COLO829 (cell line): ENCODE results near the gene CDCA8.
"Not testable (repeated sequence)": the region's sequence is repeated elsewhere in the genome, so short reads cannot be mapped to it uniquely, and the experiment has no call there.

ENCODE experiments used
- DNase-seq: peaks from one replicate; pipeline ENCODE4 v3.0.0; 2012; ENCODE audit warnings: low spot score

Gene CDCA8

DNA sequence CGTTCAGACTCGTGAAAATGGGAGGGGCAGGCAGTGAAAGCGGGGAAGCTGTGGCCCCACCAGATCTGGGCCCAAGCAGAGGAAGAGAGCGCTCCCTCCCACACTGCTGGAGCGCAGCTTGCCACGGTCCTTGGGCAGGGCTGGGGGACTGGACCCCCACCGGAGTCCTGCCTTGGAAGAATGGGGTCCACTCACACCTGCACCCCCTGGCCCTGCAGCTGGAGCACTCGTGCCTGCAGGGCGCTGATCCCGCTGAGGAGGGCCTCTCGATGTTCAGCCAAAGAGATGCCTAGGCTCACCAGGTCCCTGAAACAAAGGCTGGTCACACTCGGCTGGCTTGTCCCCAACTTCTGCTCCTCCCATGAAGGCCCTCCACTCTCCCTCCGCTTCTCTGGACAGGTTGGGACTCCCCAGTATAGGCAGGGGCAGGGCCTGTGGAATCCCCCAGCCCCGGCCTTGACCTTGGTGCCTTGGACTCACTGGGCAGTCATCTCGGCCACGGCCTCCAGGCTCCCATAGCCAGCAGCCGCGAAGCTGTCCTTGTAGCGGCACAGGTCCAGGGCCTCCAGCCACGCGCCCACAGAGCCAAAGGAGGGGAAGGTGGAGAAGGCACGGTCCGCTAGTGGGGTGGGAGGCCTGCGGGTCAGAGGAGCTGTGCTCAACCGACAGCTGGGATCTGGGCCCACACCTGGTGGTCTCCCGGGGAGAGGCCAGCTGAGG lies 26.0 kb downstream of the CDCA8 start:
- DNase-seq = no peak

DNA sequence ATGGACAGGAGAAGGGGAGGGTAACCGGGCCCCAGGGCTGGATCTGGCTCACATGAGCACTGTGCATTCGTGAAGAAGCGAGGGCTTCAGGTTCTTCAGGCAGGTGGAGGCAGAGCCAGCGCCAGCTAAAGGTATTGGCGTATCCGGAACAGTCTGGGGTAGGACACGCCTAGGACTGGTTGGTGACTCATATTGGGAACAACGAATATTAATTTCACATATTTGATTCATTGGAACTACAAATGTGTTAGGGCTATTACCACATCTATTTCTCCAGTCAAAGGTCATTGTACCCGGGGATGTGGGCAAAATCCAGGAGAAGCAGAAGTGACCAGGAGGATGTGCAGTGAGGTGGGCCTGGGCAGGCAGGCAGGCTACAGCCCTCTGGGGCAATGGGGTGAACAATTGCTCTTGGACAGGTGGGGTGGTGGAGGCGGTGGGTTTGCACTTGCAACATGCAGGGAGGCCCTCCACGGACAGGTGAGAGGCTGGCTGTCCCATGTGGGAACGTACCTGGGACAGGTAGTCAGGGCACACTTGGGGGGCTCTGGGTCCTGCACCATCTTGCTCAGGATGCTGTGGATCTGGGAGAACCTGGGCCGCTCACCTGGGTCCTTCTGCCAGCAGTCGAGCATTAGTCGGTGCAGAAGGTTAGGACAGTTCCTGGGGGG lies 26.7 kb downstream of the CDCA8 start:
- DNase-seq = no peak

DNA sequence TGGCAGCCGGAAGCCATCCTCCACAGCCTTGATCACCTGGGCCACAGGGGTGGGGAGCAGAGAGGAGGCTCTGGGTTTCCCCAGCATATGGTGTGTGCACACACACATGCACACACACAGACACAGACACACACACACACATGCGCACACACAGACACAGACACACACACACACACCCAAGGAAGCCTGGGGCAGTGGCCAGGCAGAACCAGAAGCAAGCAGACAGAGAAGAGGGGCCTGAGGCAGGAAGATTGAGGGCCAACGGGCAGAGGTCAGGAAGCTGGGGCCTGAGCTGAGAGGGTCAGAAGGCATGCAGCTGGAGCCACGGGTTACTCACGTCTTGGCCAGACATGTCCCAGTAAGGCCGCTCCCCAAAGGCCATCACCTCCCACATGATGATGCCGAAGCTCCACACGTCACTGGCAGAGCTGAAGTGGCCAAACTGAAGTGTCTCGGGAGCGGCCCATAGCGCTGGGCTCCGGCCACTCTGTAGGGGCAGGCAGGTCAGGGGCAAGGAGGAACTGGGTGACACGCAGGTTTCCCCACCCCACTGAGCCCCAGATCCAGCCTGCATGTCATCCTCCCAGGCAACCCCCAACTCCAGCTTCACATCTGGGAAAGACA lies 27.4 kb downstream of the CDCA8 start:
- no peak for DNase-seq

DNA sequence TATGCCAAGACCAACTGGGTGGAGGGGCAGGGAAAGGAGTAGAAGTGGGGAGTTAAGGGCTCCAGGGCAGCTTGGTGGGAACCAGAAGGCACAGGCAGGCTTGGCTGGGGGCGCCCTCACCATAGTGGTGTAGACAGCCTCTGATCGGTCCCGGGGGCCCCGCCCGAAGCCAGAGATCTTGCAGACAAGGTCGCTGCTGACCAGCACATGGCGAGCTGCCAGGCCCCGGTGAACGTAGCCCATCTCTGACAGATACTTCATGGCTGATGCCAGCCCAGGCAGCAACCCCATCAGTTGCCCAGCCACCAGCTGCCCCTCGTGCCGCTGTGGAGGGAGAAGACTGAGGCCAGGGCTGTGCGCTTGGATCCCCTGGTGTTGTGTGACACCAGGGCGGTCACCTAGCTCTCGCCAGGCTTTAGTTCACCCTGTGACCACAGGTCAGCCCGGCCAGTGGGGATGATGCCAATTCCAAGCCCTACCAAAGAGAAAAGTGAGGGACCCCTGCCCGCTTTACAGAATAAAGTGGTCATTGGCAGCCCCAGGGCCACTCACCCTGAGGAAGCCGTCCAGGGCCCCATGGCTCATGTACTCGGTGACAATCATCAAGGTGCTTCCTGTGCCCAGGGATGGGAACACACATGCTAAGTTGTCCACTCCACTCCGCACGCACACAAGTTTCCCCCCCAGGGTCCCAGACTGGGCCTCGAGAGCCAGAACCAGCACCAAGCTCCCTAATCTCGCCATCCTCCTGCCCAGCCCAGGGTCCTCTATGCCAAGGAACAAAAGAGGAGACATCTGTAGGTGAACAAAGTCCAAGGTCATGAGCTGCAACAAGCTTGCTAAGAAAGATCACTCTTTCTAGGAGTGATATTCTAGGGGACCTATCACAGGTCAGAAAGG lies 28.2 kb downstream of the CDCA8 start:
- no peak for DNase-seq

DNA sequence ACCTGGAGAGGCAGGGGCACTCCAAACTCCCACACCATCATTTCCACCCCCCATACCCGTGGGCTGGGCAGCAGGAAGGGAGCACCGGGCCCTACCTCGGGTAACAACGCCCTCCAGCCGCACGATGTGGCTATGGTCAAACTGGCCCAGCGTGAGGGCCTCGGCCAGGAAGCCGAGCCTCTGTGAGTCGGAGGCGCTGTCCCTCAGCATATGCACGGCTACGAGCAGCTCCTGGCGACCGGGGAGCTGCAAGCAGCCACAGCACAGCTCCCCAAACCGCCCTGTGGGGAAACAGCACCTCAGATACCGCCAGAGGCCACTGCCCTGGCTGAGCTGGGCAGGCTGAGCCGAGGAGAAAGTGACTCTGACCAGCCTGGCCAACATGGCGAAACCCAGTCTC lies 29.2 kb downstream of the CDCA8 start:
- no peak for DNase-seq

DNA sequence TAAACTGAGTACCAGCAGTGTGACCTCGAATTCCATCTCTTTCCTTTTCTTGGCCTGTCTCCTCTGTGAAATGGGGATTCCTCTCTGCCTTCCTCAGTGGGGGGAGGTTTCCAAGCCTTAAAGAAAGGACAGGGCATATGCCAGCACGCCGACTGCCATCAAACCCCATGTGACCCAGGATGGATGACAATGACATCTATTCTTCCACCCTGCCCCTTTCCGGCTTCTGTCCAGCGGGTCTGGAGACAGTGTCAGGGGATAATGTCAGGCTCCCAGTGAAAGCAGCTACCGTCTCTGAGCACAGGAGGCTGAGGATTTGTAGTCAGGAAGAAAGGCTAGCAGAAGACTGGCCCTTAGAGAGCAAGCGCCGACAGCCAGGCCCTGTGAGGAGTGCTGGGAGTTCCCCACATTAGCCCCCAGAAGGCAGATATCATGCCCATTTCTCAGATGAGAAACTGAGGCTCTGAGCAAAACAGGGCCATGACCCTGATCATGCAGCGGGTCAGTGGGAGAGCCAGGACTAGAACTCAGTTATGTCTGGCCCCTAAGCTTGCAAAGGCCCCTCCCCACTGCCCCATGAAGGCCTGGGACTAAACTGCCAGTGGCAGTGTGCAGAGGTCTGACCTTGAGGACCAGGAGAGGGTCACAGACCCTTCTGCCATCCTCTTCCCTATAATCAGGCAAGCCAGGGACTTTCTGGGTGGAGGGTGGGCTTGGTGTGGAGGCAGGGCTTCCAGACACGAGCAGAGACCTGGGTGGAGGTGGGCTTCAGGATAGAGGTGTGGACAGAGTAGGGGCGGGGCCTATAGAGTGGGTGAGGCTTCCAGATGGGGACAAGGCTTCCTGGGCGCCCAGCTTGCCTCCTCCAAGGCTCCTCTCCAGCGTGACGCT lies 30.1 kb downstream of the CDCA8 start:
- DNase-seq = no peak

DNA sequence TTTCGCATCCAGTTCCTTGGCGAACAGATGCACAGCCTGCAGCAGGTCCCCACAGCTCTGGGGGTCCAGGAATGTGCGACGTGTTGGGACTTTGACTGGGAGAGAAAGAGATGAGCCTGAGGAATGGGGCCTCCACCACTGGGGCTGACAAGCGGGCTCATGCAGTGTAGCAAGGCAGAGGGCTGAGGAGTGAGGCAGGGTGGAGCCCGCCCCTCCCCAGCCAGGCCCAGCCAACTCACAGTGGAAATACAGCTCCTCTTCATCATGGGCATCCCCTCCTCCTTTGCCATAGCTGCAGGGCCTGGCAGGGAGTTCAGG lies 30.7 kb downstream of the CDCA8 start:
- no peak for DNase-seq

DNA sequence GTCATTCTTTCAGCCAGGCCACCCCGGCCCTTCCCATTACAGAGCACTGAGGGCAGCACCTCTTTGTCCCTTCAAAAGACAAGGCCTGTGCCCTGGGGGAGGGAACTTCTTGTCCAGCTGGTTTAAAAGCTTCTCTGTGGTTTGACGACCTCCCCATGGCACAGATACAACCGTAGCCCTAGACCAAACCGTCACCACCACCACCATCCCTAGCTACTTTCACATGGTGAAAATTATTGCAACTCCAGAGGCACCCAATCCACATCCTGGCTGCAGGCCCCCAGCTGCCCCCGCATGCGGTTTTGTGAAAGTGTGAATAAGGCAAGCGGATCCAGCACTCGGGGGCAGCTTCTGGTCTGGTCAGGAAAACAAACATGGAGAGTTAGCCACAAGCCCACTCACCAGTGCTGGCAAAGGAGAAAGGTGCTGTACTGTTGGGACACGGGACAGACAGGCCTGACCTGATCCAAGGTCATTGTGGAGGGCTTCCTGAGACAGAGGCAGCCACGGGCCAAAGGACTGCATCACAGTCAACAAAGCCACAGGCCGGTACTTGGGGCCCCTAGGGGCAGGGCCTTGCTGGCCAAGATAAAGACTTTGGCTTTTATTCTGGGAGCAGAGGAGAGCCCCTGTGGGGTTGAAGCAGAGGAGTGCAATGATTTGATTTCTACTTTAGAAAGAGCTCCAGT lies 31.2 kb downstream of the CDCA8 start:
- DNase-seq = no peak

DNA sequence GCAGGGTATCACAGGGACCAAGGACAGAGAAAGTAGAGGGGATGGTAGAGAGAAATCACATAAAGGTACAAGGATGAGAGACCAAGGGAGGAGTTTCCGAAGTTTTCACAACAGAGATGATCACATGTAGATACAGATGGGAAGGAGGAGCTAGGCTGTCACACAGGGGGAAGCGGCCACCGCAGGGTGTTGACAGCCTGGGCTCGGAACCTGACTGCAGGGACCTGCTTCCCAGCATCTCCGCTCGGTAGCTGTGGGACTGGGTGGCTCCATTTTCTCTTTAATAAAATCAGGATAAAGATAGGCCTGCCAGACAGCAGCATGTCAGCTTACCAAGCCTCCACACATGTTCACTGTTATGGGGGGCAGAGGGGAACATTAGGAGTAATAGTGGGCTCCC lies 32.3 kb downstream of the CDCA8 start:
- DNase-seq = no peak

DNA sequence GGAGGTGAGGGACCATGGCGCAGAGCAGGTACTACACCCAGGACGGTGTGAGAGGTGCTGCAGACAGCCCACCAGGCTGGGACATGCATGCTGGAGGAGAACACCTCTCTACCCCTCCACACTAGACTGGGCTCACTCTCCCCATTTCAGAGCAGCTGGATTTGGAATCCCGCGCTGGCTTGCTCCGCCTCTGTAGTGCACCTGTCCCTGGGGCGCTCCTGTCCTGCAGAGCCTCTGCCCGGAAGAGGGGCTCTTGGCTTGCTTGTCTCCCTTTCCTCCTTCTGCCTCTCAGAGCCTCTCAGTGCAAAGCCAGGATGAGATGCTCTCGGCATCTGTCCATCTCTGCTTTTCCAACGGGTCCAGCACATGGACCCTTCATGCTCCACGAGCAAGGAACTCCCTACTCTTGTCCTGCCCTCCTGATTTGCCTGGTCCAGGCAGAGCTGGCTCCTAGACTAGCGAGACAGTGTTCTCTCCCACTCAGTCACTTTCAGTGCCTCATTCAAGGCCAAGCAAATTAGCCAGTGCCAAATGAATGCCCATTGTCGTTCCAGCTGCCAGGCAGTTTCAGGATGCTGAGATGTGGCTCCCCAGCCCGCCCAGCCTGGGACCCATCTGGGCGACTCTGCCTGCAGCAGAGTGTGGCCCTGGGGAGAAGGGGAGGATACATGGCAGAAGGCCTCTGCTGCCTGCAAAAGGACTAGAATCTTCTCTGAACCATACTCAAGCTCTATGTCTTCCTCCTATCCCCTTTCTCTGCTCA lies 33.7 kb downstream of the CDCA8 start:
- DNase-seq = no peak

DNA sequence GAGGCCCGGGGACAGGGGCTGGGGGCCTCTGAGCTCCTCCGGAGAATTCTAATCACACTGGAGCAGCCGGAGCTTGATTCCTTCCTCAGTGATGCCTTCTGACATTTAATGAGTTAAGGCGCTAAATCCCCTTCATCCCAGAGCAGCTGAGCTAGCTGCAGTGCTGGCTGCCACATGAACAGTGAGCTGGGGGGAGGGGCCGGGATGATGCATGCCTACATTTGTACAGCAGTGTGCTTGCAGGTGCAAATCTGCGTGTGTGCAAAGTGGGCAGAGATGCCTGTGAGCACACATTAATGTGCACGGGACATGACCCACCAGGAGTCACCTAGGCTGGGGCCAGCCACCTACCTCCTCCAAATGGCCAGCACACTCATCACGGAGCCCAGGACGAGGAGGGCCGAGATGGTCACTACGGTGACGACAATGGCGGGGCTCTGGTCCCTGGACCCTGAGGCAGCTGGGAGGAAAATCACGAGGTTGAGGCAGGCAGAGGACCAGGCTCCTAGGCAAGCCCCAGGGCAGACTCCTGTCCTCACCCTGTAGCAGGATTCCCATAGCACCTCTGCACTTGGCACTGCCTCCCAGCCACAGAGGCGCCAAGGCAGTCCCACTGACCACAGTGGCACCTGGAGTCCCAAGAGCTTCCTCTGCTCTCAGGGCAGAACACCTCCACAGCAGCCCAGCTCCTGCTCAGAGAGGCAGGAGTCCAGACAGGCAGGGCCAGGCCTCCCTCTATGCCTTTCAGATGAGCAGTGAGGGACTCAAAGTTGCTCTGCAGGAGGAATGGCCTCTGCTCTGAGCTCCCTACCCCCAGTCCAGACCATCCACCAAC lies 34.7 kb downstream of the CDCA8 start:
- DNase-seq = no peak

DNA sequence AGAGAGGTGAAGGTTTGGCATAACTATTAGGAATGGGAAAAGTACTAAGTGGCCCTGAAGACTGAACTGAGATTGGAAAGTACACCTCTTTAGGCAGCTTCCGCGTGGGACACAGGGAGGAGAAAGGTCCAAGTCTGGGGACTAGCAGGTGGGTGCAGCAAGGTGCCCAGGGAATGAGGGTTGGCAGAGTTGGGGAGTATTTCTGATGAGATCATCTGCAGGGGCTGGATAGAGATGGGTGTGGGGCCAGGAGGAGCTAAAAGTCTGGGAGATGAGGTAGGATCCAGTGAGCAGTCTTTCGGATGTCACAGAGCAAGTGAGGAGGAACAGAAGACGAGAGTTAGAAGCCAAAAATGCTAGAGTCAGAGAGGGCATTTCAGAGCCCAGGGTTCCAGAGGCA lies 36.1 kb downstream of the CDCA8 start:
- DNase-seq = no peak

DNA sequence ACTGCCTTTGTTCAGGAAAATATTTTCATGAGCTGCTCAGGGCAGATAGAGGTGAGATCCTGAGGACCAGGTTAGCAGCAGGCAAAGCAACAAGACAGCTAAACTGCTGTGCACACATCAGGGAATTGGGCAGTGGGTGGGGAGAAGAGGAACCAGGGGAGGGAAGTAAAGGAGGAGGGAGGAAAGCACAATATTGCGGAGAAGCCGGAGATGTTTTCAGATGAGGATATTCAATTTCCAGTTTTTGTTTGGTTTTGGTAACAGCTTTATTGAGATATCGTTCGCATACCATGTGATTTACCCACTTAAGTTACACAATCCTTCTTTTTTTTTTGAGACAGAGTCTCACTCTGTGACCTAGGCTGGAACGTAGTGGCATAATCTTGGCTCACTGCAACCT lies 38.1 kb downstream of the CDCA8 start:
- no peak for DNase-seq

DNA sequence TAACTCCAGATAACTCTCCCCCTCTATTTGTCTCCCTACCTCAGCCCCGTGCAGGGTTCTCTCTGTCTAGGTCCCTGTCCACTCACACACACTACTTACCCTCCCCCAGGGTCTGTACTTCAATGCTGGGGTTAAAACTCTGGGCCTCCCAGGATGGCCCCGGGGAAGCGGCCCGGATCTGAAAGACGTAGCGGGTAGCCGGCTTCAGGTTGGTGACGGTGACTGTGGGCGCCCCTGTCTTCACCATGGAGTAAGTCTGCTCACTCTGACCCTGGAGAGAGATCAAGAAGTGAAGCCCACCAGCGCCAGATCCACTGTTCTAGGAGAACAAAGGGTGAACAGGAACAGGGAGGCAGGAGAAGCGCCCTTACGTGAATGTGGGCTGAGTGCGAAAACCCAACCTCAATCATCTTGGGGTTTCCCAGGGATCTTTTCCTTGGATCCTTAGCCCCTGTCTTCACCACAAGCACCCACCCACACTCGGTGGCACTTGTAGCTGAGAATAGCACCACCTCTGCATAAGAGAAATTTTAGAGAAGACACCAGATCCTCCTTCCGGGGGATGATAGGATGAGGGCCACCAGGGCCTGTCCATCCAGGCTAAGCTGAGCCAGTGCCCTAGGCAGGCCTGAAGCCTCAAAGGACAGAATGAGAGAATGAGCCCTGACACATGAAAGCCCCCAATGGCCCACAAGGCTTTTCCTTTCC lies 39.1 kb downstream of the CDCA8 start:
- no peak for DNase-seq

DNA sequence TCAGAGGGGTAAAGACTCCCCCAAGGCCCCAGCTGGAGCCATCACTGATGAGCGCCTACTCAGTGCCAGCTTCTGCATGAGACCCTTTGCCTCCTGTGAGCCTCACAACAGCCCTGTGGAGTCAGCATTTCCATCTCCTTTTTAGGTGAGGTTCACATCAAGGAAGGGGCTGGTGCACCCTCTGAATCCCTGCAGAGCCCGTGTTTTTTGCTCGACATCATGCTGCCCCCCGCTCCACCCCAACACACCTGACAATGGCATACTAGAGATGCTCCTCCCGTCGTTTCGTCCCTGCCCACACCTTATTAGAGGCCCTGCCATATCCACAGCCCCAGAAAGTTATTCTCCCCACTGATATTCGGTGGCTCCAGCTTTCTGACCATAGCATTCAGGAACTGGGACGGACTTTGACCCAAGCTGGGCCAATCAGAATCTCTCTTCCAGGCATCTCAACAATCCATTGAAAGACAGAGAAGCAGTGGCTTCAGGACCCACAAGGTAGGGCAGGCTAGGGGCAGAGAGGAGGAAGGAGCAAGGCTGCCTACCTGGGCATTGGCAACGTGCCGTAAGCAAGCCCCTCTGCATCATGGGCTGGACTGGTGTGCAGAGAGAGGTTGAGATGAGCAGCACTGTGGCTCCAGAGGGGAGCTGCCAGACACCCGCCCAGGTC lies 39.9 kb downstream of the CDCA8 start:
- no peak for DNase-seq

DNA sequence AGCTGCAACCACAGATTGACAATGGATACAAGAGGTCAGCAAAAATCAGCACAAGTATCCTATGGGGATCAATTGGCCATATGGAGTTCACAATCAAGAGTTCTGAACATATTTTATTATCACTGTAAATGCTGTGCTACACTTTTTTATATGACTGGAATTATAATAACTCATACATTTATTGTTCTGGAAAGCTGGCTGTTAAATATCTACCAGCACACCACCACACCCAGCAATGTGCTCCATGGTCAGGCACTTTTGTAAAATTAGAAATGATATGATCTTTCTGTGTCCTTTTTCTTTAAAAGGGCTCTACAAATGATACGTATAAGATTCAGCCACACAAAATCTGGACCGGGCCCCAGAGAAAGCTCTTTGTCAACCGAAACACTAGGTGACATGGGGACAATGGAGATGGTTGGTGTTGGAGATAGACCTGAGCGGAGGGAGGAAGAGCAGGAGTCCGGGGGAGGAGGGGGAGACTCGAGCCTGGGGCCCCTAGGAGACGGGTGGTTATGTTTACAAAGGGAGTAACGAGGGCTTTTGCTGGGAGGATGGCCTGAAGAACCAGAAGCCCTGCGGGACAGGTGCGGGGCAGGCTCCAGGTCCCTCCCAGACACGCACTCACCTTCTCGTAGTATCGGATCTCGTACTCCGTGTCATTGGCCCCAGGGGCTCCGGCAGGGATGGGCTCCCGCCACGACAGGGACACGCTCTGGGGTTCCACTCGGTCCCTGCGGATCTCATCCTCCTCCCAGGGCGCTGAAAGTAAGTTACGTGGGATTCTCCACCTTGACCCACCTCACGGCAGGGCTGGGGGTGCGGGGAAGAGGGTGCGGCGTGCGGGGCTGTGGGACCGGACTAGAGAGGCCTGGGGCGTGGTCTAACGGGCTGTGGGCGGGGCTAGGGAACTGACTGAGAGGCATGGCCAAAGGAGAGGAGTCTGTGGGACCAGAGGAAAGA lies 42.6 kb downstream of the CDCA8 start:
- DNase-seq = no peak

DNA sequence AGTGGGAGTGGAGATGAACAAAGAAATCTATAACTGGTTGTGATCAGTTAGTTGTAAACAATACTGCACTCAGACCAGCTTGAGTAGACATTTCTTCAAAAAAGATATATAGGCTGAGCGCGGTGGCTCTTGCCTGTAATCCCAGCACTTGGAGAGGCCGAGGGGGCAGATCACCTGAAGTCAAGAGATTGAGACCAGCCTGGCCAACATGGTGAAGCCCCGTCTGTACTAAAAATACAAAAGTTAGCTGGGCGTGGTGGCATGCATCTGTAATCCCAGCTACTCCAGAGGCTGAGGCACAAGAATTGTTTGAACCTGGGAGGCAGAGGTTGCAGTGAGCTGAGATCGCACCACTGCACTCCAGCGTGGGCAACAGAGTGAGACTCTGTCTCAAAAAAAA lies 45.7 kb downstream of the CDCA8 start:
- not testable (repeated sequence) for DNase-seq
